Activated naive CD4-positive, alpha-beta T cell treated with anti-CD3 and anti-CD28 coated beads for 36 hours (primary cell): ENCODE measurements around the gene ZNF133. TPM values are rescaled to one million over a fixed set of nuclear protein-coding genes. Genes with fewer than 3 reads are reported as not detected.
"Not testable (repeated sequence)": the region's sequence is repeated elsewhere in the genome, so short reads cannot be mapped to it uniquely, and the experiment has no call there.

Experiments
- CTCF ChIA-PET: fragments of 350-600 bp; sonication (Branson Sonifier 250); formaldehyde crosslinking; loops from one replicate; lab custom pipeline; 2021; ENCODE audit warnings: antibody characterized with exemption; lab: Charles Lee
- DNase-seq: peaks from one replicate; pipeline ENCODE4 v3.0.0-alpha.2; 2020
- H3K27ac Mint-ChIP-seq: one replicate; pipeline ENCODE4 v1.8.0; 2021; ENCODE audit warnings: mild to moderate bottlenecking, mixed read lengths
- H3K27me3 Mint-ChIP-seq: one replicate; pipeline ENCODE4 v1.8.0; 2021; ENCODE audit warnings: low read depth, mixed read lengths
- H3K36me3 Mint-ChIP-seq: one replicate; pipeline ENCODE4 v1.8.0; 2021; ENCODE audit warnings: low read depth, mixed read lengths
- H3K4me1 Mint-ChIP-seq: one replicate; pipeline ENCODE4 v1.8.0; 2021; ENCODE audit warnings: low read depth, mixed read lengths
- H3K4me3 Mint-ChIP-seq: one replicate; pipeline ENCODE4 v1.8.0; 2021; ENCODE audit warnings: mild to moderate bottlenecking, moderate library complexity, mixed read lengths
- H3K9me3 Mint-ChIP-seq: one replicate; pipeline ENCODE4 v1.8.0; 2021; ENCODE audit warnings: mixed read lengths
- intact Hi-C: fragments of 100-400 bp; cut with micrococcal nuclease; formaldehyde crosslinking; loops from one replicate; pipeline ENCODE4 v1.15.1; 2023
- total RNA-seq, 2 experiments: library from RNA; stranded (reverse); gene quantifications; one replicate each; pipeline ENCODE4 v1.2.3, GENCODE V29; 2021

Gene ZNF133
- 1 to 10 TPM; 5.2 to 5.3 TPM for total RNA-seq

DNA sequence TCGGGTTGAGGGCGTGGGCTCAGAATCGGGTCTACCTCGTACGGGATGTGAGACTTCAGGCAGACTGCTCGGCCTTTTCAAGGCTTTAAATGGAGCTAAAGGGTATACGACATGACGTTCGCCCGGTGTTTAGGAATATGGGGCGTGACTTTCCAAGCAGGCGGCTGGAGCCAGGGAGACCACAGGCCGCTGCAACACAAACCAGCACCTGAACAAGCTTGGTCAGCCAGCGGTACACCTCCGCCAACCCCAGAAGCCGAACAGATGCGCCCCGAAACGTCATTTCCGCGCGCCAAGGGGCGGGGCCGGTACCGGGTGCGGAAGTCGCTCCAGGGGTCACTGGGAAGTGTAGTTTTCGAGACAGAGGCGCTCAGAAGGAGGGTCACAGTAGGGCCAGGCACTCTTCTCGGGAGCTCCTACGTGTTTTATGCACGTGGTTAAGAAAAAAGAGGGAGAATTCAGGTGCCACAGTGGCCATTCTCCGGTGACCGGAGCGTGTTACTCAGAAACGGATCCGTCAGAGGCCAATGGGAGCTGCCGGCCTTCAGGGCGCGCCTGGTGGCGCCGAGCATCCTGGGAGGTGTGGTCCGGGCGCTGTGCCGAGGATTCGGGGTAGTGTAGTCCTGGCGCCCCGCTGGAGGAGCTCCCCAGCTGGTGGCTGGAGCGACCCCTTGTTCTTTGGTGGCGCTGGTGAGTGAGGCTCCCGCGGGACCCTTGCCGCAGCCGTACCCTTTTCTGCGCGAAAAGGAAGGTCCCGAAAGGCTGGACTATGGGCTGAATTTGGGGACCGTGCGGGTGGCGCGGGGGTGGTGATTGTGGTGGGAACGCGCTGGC is at the start of gene ZNF133:
TSS of gene ZNF133 (plus strand) at position 613 of the 834 bp plus-strand sequence. CDS start 17,160 bp downstream, outside the sequence.
- Mint-ChIP-seq H3K36me3 (peaks cover 19% of the 10 kb centered on the region), H3K27me3 (peaks cover 12% of the 10 kb centered on the region), H3K4me1 (peaks cover 12% of the 10 kb centered on the region), H3K9me3 (peaks cover 15% of the 10 kb centered on the region), H3K4me3 (peak within 1 kb of the TSS; percentile 95), H3K27ac (peak within 1 kb of the TSS; percentile 98)
- DNase-seq: peak; percentile 97
- CTCF ChIA-PET: interaction anchor here (1.5 kb wide), 1 partner anchor 606 kb away, joined by 3 read pairs; the partner anchor contains the start of gene RRBP1
- intact Hi-C loops: loop anchor here (1.0 to 10.0 kb wide), 13 partner anchors 12 to 1713 kb away; partner anchors contain the start of genes DTD1, DZANK1, KAT14 and KIF16B

DNA sequence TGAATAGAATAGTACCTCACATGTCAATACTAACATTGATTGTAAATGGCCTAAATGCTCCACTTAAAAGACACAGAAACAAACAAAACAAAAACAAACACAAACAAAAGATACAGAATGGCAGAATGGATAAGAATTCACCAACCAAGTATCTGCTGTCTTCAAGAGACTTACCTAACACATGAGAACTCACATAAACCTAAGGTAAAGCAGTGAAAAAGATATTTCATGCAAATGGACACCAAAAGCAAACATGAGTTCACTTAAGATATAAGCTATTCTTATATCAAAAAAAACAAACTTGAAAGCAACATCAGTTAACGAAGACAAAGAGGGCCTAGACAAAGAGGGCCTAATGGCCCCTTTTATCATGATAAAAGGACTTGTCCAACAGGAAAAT is 47.3 kb upstream of the ZNF133 start:
- Mint-ChIP-seq H3K27ac (no peak overlapping the region), H3K9me3 (peaks cover 6% of the 10 kb centered on the region), H3K4me3 (no peak overlapping the region), H3K27me3 (peaks cover 31% of the 10 kb centered on the region), H3K4me1 (no peaks in the 10 kb centered on the region), H3K36me3 (no peaks in the 10 kb centered on the region)
- CTCF ChIA-PET: no interaction called here
- DNase-seq: no peak
- intact Hi-C loops: no loop called here

DNA sequence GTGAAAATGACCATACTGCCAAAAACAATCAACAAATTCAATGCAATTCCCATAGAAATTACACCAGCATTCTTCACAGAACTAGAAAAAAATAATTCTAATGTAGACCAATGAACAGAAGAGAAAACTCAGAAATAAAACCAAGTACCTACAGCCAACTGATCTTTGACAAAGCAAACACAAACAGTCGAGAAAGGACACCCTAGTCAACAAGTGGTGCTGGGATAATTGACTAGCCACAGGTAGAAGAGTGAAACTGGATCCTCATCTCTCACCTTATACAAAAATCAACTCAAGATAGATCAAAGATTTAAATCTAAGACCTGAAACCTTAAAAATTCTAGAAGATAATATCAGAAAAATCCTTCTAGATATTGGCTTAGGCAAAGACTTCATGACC is 44.5 kb upstream of the ZNF133 start:
- peaks cover 32% of the 10 kb centered on the region for H3K27me3 Mint-ChIP-seq
- peaks cover 6% of the 10 kb centered on the region for H3K9me3 Mint-ChIP-seq
- no peak overlapping the region for H3K27ac Mint-ChIP-seq
- CTCF ChIA-PET: no interaction called here
- intact Hi-C loops: no loop called here
- no peaks in the 10 kb centered on the region for H3K4me1 Mint-ChIP-seq
- no peak for DNase-seq
- H3K36me3 Mint-ChIP-seq: no peaks in the 10 kb centered on the region
- no peak overlapping the region for H3K4me3 Mint-ChIP-seq

DNA sequence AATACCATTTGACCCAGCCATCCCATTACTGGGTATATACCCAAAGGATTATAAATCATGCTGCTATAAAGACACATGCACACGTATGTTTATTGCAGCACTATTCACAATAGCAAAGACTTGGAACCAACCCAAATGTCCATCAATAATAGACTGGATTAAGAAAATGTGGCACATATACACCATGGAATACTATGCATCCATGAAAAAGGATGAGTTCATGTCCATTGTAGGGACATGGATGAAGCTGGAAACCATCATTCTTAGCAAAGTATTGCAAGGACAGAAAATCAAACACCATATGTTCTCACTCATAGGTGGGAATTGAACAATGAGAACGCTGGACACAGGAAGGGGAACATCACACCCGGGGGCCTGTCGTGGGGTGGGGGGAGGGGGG is 39.8 kb upstream of the ZNF133 start:
- DNase-seq, H3K36me3 Mint-ChIP-seq, H3K9me3 Mint-ChIP-seq, H3K27me3 Mint-ChIP-seq, intact Hi-C loops, H3K4me3 Mint-ChIP-seq, H3K4me1 Mint-ChIP-seq, H3K27ac Mint-ChIP-seq, CTCF ChIA-PET: not testable (repeated sequence)

DNA sequence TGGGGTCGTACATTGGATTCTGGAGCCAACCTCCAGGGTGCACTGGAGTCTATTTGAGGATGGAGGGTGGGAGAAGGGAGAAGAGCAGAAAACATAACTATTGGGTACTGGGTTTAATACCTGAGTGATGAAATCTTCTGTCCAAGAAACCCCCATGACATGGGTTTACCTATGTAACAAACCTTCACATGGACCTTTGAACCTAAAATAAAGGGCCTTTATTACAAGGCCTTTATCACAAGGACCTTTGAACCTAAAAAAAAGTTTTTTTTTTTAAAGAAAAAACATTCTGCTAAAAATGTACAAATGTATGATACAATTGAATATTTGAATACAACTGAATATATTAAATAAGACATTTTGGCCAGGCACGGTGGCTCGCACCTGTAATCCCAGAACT is 38.1 kb upstream of the ZNF133 start:
- H3K9me3 Mint-ChIP-seq: no peaks in the 10 kb centered on the region
- H3K4me3 Mint-ChIP-seq: no peak overlapping the region
- intact Hi-C loops: no loop called here
- DNase-seq: no peak
- no peaks in the 10 kb centered on the region for H3K36me3 Mint-ChIP-seq
- no peak overlapping the region for H3K27ac Mint-ChIP-seq
- CTCF ChIA-PET: no interaction called here
- H3K4me1 Mint-ChIP-seq: no peaks in the 10 kb centered on the region
- H3K27me3 Mint-ChIP-seq: peaks cover 4% of the 10 kb centered on the region

DNA sequence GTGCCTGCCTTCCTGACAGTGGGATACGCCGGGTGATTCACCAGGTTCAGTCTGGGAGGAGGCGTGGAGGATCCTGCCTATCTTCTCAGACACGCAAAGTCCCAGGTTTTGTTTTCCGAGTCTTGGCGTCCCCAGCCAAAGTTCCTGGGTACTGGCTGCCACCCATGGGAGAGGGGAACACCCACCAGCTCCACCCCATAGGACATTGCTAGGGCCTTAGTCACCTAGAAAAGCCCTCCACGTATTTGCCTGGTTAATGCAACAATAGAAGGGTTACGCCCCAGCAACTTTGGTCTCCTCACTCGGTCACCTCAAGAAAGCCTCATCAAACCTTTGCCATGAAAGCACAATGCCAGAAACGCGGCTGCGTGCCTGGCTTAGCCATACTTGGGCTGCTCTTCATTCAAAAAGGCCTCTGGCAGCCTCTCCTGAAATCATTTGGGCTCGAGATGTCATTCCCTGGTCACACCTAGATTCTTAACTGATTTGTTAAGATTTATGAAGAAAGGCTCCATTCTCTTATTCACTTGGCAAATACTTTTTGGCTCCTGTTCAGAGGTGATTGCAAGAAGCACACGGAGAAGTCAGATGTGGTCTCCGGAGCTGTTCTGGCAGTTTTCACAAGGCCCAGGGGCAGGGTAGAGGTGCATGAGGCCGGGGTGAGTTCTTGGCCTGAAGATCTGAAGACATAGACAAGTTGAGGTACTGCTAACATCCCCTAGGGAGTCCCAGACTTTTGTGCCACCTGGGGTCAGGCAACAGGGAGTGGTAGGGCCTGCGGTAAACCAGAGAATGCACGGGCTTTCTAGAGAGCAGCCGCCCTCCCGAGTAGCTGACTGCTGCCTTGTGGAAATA is 35.5 kb upstream of the ZNF133 start:
- H3K36me3 Mint-ChIP-seq: no peaks in the 10 kb centered on the region
- no peaks in the 10 kb centered on the region for H3K4me1 Mint-ChIP-seq
- no peaks in the 10 kb centered on the region for H3K9me3 Mint-ChIP-seq
- H3K4me3 Mint-ChIP-seq: no peak overlapping the region
- no peak overlapping the region for H3K27ac Mint-ChIP-seq
- peaks cover 2% of the 10 kb centered on the region for H3K27me3 Mint-ChIP-seq
- CTCF ChIA-PET: no interaction called here
- intact Hi-C loops: no loop called here
- no peak for DNase-seq

DNA sequence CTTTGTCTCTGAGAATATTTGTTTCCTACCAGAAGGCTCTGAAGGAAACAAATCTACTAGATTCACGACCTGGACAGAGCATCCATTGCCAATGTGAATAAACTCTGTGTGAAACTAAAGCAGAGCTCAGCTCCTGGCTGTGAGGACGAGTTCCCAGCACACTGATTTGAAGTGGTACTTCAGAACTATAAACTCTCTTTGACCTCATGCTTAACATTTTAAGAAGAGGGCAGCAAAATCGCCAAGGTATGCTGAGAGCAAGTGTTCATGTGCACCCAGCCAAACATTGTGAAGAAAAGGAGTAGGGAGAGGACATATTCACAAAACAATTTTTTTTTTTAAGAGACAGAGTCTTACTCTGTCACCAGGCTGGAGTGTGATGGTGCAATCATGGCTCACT is 33.7 kb upstream of the ZNF133 start:
- intact Hi-C loops: no loop called here
- Mint-ChIP-seq H3K9me3 (no peaks in the 10 kb centered on the region), H3K4me1 (no peaks in the 10 kb centered on the region), H3K4me3 (no peak overlapping the region), H3K36me3 (no peaks in the 10 kb centered on the region), H3K27ac (no peak overlapping the region), H3K27me3 (peaks cover 2% of the 10 kb centered on the region)
- DNase-seq: no peak
- CTCF ChIA-PET: no interaction called here

DNA sequence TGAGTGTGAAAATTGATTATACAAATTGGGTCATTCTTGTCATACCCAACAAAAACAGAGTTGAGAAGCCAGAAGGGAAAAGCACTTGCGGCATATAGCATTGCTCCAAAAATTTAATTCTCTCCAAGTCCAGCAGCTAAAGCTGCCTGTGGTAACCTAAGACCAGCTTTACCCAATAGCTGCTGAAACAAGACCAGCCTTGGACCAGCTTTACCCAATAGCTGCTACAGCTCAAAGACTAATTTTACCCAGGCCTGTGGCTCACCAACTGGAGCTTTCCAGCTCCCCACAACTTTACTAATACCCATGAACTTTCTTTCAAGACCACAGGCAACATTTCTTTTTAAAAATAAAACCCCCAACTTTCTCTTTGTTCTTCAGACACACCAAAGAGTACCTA is 32.8 kb upstream of the ZNF133 start:
- no peaks in the 10 kb centered on the region for H3K36me3 Mint-ChIP-seq
- CTCF ChIA-PET: no interaction called here
- H3K27me3 Mint-ChIP-seq: peaks cover 2% of the 10 kb centered on the region
- intact Hi-C loops: no loop called here
- H3K4me1 Mint-ChIP-seq: no peaks in the 10 kb centered on the region
- no peak overlapping the region for H3K4me3 Mint-ChIP-seq
- H3K27ac Mint-ChIP-seq: no peak overlapping the region
- no peaks in the 10 kb centered on the region for H3K9me3 Mint-ChIP-seq
- DNase-seq: no peak

DNA sequence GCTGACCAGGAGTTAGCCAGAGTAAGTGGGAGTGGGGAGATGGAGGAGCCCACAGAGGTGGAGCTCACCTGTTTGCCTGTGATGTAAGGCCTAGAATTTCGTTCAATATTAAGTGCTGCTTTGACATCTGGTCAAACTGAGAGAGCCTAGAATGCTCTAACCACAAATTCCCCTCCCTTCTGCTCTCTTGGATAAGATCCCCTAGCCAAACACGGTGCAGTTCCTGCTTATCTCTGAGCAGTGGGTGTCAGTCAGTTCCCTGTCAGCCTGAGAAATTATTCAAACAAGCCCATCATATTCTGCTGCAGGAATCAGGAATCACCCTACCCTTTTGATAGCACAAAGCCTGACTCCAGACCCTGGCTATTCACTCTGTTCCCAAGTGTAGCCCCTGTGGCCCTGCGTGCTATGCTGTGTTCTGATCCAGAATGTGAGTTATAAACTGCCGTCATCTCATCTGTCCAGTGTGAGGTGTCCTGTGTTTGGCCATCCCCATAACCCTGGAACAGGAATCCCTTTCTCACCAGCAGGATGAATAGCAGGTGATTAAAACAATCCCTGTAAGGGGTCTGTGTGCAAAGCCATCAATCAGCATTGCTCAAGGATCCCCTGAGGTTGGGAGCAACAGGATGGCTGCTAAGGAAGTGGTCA is 31.8 kb upstream of the ZNF133 start:
- peaks cover 2% of the 10 kb centered on the region for H3K27me3 Mint-ChIP-seq
- DNase-seq: no peak
- no peak overlapping the region for H3K4me3 Mint-ChIP-seq
- intact Hi-C loops: no loop called here
- H3K36me3 Mint-ChIP-seq: no peaks in the 10 kb centered on the region
- H3K4me1 Mint-ChIP-seq: no peaks in the 10 kb centered on the region
- CTCF ChIA-PET: no interaction called here
- H3K9me3 Mint-ChIP-seq: no peaks in the 10 kb centered on the region
- H3K27ac Mint-ChIP-seq: no peak overlapping the region

DNA sequence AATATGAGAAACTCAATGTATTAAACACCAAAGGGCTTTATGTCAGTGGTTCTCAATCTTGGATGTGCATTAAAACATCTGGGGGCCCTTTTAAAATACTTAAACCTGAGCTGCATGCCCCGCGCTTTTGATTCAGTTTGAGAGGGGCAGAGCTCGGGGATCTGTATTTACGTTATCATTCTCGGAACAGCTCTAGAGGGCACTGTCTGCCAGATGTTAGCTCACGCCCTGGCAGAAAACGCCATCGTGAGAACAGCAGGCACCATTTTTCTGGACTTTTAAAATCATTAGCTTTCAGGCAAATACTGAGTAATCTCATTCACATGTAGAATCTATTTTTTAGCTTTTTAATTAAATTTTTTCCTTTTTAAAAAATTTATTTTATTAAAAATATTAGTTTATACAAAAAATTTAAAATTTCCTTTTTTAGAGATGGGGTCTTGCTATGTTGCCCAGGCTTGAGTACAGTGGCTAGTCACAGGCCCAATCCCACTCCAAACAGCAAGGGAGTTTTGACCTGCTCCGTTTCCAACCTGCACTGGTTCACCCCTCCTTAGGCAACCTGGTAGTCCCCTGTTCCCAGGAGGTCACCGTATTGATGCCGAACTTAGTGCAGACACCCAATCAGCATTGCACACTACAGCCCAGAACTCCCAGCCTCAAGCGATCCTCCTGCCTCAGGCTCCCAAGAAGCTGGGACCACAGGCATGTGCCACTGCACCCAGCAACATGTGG is 30.0 kb upstream of the ZNF133 start:
- H3K4me1 Mint-ChIP-seq: no peaks in the 10 kb centered on the region
- no peak overlapping the region for H3K4me3 Mint-ChIP-seq
- peaks cover 2% of the 10 kb centered on the region for H3K27me3 Mint-ChIP-seq
- no peak overlapping the region for H3K27ac Mint-ChIP-seq
- H3K36me3 Mint-ChIP-seq: no peaks in the 10 kb centered on the region
- H3K9me3 Mint-ChIP-seq: no peaks in the 10 kb centered on the region
- CTCF ChIA-PET: interaction anchor here (0.8 kb wide), 1 partner anchor 63 kb away, joined by 3 read pairs; no protein-coding TSS in a partner anchor
- no peak for DNase-seq
- intact Hi-C loops: no loop called here

DNA sequence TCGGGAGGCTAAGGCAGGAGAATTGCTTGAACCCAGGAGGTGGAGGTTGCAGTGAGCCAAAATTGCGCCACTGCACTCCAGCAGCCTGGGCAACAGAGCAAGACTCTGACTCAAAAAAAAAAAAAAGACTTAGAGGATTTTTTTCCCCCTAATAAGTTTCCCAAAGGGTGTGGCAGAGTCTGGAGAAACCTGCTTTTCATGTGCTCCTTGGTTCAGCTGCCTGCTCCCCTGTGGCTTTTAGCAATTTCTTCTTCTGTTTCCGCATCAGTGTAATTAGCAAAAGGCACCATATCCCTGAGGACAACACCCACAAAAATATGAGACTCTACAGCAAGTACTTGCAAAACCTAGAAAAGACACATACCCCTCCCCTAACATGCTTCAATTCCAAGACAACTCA is 28.6 kb upstream of the ZNF133 start:
- no peak overlapping the region for H3K27ac Mint-ChIP-seq
- intact Hi-C loops: no loop called here
- DNase-seq: no peak
- H3K36me3 Mint-ChIP-seq: no peaks in the 10 kb centered on the region
- CTCF ChIA-PET: interaction anchor here (0.7 kb wide), 1 partner anchor 32 kb away, joined by 3 read pairs; no protein-coding TSS in a partner anchor
- no peaks in the 10 kb centered on the region for H3K4me1 Mint-ChIP-seq
- H3K9me3 Mint-ChIP-seq: no peaks in the 10 kb centered on the region
- H3K27me3 Mint-ChIP-seq: peaks cover 2% of the 10 kb centered on the region
- H3K4me3 Mint-ChIP-seq: no peak overlapping the region

DNA sequence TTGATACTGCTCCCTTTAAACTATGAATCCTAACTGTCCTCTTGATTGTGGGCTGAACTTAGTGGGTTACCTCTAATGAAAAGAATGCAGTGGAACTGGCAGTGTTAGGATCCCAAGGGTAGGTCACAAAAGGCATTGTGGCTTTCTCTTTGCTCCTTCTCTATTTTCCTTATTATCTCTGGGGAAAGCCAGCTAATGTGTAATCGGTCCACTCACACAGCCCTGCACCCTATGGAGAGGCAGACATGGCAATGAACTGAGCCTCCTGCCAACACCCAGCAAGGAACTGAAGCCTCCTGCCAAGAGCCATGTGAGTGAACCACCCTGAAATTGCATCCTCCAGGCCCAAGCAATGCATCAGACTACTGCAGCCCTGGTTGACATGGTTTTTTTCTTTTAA is 24.6 kb upstream of the ZNF133 start:
- Mint-ChIP-seq H3K27ac (no peak overlapping the region), H3K4me1 (no peaks in the 10 kb centered on the region), H3K36me3 (no peaks in the 10 kb centered on the region), H3K27me3 (peaks cover 5% of the 10 kb centered on the region), H3K9me3 (no peaks in the 10 kb centered on the region), H3K4me3 (no peak overlapping the region)
- CTCF ChIA-PET: no interaction called here
- DNase-seq: no peak
- intact Hi-C loops: no loop called here
